Measurements from ENCODE around the gene KNDC1.

The KNDC1 gene

DNA sequence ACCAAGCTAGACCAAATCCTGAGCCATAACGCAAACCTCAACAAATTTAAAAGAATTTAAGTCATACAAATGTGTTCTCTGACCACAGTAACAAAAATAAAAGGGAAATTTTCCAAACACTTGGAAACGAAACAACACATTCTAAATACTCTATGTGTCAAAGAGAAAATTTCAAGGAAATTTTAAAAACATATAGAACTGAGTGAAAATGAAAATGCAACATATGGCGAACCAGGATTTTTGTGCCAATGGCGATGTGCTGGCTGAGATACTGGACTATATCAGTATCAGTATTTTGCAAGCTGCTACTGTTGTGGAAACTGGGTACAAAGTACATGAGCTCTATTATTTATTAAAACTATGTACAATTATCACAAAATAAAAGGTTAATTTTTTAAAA is 34.1 kb downstream of the KNDC1 start:
- TF ChIP-seq, protein P1, sequence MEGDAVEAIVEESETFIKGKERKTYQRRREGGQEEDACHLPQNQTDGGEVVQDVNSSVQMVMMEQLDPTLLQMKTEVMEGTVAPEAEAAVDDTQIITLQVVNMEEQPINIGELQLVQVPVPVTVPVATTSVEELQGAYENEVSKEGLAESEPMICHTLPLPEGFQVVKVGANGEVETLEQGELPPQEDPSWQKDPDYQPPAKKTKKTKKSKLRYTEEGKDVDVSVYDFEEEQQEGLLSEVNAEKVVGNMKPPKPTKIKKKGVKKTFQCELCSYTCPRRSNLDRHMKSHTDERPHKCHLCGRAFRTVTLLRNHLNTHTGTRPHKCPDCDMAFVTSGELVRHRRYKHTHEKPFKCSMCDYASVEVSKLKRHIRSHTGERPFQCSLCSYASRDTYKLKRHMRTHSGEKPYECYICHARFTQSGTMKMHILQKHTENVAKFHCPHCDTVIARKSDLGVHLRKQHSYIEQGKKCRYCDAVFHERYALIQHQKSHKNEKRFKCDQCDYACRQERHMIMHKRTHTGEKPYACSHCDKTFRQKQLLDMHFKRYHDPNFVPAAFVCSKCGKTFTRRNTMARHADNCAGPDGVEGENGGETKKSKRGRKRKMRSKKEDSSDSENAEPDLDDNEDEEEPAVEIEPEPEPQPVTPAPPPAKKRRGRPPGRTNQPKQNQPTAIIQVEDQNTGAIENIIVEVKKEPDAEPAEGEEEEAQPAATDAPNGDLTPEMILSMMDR (IDR thresholded peaks at IDR 0.05; ENCODE audit: borderline replicate concordance, insufficient read depth, low read depth, low read length): no peak
- H3K4me3 ChIP-seq (ENCODE audit: low read depth, low read length): no peak overlapping the region

DNA sequence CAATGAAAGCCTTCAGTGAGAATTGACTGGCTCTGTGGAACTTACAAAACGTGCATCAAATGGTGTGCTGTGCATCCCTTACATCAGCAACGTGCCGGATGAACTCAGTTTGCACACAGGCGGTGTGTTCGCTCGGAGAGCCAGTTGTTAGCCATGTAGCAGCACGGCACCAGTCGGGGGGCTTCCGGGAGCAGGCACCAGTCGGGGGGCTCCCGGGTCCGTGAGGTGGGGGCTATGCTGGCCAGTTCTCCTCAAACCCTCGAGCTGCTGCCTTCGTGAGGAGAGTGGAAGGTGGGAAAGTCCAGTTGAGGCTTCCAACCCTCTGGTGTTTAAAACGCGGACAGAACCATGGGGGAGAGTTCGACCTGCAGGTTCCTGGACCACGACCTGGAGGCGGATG is 35.1 kb downstream of the KNDC1 start:
- no peak overlapping the region for H3K4me3 ChIP-seq (ENCODE audit: low read depth, low read length)

DNA sequence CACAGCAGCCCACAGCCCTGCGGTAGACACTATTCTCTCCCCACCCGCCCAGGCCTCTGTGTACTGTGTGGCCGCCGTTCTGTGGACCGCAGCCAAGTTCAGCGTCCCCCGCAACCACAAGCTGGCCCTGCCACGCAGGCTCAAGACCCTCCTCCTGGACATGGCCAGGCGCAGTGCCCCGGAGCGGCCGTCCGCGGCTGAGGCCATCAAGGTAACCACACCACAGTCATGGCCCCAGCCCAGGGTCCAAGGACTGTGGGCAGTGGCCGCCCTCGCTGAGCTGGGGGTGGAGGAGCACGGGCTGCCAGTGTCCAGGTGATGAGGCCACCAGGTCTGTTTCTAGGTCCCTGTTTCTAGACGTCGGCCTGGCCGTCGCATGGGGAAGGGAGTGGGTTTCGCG is 35.6 kb downstream of the KNDC1 start:
- TF ChIP-seq, protein P1 (IDR thresholded peaks at IDR 0.05; ENCODE audit: borderline replicate concordance, insufficient read depth, low read depth, low read length): no peak
- H3K4me3 ChIP-seq (ENCODE audit: low read depth, low read length): no peak overlapping the region

More for the DNA sequence above, 35.1 kb downstream of the KNDC1 start:
- TF ChIP-seq, protein P1 (IDR thresholded peaks at IDR 0.05; ENCODE audit: borderline replicate concordance, insufficient read depth, low read depth, low read length): no peak

DNA sequence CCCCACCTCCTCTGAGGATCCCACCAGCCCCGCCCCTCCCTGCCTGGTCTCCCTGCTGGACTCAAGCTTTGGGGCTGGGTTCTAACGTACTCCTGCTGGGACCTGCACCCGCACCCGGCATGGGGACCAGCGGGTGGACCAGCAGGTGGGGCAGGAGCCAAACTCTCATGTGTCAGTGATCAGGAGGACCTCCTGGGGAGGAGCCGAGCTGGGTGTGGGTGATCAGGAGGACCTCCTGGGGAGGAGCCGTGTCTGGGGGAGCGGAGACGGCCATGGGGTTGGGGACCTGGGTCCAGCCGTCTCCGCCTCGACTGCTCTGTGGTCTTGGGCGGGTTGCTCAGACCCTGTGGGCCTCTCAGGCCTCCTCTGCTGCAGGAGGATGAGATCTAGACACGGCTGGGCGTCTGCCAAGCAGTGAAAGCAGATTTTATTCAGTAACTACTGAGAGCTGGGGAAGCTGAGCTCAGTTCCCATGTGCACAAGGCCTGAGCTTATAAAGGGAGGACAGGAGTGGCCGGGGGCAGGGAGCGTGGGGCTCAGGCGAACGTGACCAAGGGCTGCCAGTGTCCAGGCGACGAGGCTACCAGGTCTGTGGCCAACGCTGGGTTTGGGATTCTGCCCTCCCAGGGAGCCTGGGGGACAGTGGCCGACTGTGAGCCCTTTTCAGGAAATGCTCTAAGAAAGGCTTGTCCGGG is 36.3 kb downstream of the KNDC1 start:
- no peak overlapping the region for H3K4me3 ChIP-seq (ENCODE audit: low read depth, low read length)
- TF ChIP-seq, protein P1 (IDR thresholded peaks at IDR 0.05; ENCODE audit: borderline replicate concordance, insufficient read depth, low read depth, low read length): no peak

DNA sequence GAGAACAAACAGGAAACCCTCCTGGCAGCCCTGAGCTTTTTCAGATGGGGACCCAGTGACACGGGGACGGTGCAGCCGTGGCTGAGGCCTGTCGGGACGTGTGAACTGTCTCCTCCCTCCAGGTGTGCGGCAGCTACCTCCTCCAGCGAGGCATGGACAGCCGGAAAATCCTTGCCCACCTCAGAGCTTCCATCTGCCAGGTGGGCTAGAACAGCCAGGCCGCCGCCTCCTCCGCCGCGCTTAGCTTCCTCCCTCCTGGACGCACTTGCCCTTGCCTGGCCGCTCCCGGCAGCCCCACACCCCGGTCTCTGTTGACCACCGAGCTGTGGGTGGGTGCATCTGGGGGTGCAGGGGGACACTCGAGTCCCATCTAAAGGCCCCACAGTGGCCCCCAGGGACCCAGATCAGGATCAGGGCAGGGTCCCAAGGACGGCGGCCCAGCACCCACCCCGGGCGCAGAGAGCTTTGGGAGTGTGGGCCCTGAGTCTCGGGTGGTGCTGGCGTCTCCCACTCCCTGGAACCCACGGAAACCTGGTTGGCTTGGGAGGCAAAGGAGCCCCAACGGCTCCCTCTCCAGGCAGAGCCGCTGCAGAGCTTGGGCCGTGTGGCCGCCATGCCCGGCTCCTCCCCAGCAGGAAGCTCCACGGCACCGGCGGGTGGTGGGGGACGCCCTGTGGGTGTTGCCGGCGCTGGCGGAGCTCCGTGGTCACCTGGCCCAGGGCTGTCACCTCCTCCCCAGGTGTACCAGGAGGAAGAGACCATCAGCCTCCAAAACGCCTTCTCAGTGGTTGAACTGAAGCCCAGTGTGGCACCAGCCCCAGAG is 37.1 kb downstream of the KNDC1 start:
- TF ChIP-seq, protein P1 (IDR thresholded peaks at IDR 0.05; ENCODE audit: borderline replicate concordance, insufficient read depth, low read depth, low read length): no peak
- H3K4me3 ChIP-seq (ENCODE audit: low read depth, low read length): no peak overlapping the region

DNA sequence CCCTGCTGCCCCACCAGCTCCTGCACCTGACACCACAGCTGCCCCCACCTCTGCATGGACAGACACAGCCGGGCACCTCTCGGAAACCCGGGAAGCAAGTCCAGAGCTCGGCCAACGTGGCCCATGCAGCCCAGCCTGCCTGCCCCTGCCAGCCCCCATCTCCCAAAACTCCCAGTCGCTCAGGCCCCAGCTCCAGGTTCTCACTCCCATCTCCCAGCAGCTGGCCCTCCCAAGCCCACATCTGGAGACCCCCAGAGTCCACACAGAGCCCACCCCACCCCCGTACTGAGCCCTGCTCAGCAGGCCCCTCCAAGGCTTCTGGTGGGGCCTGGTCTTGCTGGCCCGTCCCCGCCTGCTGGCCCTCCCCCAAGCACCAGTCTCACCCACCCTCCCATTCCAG is 37.8 kb downstream of the KNDC1 start:
- no peak overlapping the region for H3K4me3 ChIP-seq (ENCODE audit: low read depth, low read length)
- TF ChIP-seq, protein P1 (IDR thresholded peaks at IDR 0.05; ENCODE audit: borderline replicate concordance, insufficient read depth, low read depth, low read length): no peak

DNA sequence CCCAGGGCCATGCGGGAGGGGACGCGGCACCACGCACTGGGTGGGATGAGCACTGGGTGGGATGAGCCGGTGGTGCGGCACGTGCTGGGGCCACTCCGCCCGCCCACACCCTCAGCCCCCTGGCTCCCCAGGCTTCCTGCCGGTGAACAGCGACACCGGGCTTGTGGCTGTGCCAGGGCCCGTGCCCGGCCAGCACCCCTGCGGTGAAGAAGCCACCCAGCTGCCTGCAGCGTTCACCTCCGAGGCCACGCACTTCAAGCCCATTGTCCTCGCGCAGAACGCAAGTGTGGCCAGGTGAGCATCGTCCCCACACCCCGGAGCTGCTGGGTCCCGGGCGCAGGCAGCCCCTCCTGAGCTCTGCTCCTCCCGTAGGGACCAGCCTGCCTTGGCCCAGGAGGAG is 38.2 kb downstream of the KNDC1 start:
- TF ChIP-seq, protein P1 (IDR thresholded peaks at IDR 0.05; ENCODE audit: borderline replicate concordance, insufficient read depth, low read depth, low read length): no peak

More for the DNA sequence above, 38.2 kb downstream of the KNDC1 start:
- H3K4me3 ChIP-seq (ENCODE audit: low read depth, low read length): no peak overlapping the region

Measured in GM12875 (cell line).